ENCODE data around the gene WDR88.
A peak's percentile ranks its signal among the peaks of the same experiment; 100 is the strongest.
"Not testable (repeated sequence)": the region's sequence is repeated elsewhere in the genome, so short reads cannot be mapped to it uniquely, and the experiment has no call there.

Gene WDR88

DNA sequence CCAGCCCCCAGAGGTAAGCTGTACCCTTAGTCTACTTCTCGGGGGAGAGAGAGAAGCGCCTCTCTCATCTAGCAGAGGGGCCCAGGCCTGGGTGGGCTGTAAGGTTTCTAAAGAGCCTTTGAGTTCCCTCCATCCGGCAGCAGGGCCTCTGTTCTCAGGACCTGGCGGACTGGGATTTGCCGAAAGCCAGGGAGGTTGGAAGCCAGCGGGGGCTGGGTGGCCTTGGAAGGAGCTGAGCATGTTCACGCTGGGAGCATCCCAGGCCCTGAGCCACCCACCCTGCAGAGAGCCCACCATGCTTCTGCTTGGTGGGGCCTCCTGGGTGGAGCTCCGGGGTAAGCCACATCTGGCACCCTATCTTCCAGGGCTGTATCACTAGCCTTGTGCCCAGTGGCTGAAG, 86.0 kb downstream of the WDR88 start:
- DNase-seq (ENCODE audit: low read depth) = no peak
- TF ChIP-seq, protein P1, sequence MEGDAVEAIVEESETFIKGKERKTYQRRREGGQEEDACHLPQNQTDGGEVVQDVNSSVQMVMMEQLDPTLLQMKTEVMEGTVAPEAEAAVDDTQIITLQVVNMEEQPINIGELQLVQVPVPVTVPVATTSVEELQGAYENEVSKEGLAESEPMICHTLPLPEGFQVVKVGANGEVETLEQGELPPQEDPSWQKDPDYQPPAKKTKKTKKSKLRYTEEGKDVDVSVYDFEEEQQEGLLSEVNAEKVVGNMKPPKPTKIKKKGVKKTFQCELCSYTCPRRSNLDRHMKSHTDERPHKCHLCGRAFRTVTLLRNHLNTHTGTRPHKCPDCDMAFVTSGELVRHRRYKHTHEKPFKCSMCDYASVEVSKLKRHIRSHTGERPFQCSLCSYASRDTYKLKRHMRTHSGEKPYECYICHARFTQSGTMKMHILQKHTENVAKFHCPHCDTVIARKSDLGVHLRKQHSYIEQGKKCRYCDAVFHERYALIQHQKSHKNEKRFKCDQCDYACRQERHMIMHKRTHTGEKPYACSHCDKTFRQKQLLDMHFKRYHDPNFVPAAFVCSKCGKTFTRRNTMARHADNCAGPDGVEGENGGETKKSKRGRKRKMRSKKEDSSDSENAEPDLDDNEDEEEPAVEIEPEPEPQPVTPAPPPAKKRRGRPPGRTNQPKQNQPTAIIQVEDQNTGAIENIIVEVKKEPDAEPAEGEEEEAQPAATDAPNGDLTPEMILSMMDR (conservative IDR thresholded peaks at IDR 0.05; ENCODE audit: control insufficient read depth, insufficient read depth, low read depth, low read length) = no peak
- H3K4me3 ChIP-seq (ENCODE audit: control insufficient read depth, low read depth, low read length) = no peak overlapping the region

DNA sequence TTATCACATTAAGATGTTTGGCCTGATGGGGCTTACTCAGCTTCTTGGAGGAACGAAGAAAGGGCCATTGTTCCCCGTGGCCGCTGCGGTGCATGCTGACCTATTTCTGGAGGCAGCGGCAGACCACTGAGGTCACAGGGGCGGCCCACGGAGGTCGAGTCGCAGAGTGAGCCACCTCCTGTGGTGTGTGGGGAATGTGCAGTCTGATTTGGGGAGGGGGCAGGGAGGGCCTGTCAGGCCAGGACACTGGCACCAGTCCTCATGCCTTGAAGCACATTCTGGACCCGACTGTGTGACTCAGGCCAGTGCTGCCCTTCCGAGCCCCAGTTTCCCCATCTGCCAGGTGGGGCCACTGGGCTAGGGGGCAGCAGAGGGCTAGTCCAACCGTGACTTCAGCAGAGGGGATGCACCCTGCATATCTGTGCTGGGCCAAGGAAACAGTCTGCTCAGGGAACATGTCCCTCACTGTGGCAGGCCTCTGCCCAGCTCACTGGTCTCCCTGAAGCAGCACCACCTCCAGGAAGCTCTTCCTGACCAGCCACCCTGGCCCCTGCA, 87.4 kb downstream of the WDR88 start:
- TF ChIP-seq, protein P1 (conservative IDR thresholded peaks at IDR 0.05; ENCODE audit: control insufficient read depth, insufficient read depth, low read depth, low read length) = peak; percentile 10
- H3K4me3 ChIP-seq (ENCODE audit: control insufficient read depth, low read depth, low read length) = no peak overlapping the region
- no peak for DNase-seq (ENCODE audit: low read depth)

DNA sequence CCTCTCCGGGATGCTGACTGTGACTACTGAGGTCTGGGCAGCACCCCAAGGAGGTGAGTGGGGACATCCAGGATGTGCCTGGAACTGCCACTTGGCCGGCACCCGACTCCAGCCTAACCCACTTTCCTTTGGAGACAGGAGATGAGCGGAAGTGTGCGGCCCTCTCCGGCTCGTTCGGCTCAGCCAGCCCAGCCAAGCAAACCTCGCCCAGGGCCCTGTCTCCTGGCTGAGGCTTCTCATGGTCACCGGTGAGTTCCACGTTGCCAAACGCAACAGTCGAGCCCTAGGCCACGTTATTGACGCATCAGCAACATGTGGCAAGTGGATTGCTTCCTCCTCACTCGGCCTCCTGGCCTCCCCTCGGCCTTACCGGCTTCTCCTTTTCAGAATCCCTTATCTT, 88.2 kb downstream of the WDR88 start:
- no peak for DNase-seq (ENCODE audit: low read depth)
- TF ChIP-seq, protein P1 (conservative IDR thresholded peaks at IDR 0.05; ENCODE audit: control insufficient read depth, insufficient read depth, low read depth, low read length) = no peak
- no peak overlapping the region for H3K4me3 ChIP-seq (ENCODE audit: control insufficient read depth, low read depth, low read length)

DNA sequence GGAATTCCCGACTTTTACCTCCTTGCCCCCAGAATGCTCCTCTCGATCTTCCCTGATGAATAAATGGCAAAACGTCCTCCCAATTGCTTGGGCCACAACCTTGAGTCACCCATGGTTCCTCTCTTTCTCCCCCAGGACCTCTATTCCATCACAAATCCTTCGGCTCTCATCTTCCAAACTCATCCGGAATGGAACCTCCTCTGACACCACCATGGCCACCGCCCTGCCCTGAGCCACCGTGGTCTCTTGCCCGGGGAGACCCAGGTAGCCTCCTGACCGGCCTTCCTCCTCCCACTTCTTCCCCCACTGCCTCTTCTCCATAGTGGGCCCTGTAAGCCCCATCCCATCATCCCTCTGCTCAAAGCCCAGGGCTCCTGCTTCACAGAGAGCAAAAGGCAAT, 88.8 kb downstream of the WDR88 start:
- TF ChIP-seq, protein P1 (conservative IDR thresholded peaks at IDR 0.05; ENCODE audit: control insufficient read depth, insufficient read depth, low read depth, low read length) = no peak
- no peak overlapping the region for H3K4me3 ChIP-seq (ENCODE audit: control insufficient read depth, low read depth, low read length)
- DNase-seq (ENCODE audit: low read depth) = no peak

DNA sequence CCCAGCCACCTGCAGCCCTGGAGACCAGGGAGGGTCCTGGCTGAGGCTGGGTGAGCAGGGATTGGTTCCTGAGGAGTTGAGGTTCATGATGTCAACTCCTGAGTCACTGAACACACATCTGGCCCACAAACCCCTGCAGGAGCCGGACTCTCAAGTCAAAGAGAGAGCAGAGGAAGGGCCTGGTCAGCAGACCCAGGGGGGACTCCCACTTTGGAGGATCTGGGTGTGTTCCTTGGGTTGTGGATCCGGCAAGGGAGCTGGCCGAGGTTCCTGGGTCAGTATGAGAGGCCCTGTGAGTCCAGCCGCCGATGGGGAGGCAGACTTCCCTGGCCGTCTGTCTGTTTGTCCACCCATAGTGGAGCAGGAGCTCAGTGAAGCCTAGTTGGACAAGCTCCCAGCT, 89.7 kb downstream of the WDR88 start:
- DNase-seq (ENCODE audit: low read depth) = peak; percentile 25
- no peak overlapping the region for H3K4me3 ChIP-seq (ENCODE audit: control insufficient read depth, low read depth, low read length)
- TF ChIP-seq, protein P1 (conservative IDR thresholded peaks at IDR 0.05; ENCODE audit: control insufficient read depth, insufficient read depth, low read depth, low read length) = no peak

DNA sequence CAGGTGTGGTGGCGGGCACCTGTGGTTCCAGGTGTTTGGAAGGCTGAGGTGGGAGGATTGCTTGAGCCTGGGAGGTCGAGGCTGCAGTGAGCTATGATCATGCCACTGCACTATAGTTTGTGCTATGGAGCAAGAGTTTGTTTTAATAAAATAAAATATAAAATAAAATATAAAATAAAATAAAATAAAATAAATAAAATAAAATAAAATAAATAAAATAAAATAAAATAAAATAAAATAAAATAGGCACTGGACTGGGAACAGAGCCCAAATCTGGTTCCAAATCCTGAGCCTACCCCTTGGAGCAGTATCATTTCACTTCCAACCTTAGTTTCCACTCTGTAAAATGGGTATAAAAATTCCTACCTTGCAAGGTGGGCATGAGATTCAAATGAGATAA, 90.3 kb downstream of the WDR88 start:
- H3K4me3 ChIP-seq (ENCODE audit: control insufficient read depth, low read depth, low read length); DNase-seq (ENCODE audit: low read depth): not testable (repeated sequence)

DNA sequence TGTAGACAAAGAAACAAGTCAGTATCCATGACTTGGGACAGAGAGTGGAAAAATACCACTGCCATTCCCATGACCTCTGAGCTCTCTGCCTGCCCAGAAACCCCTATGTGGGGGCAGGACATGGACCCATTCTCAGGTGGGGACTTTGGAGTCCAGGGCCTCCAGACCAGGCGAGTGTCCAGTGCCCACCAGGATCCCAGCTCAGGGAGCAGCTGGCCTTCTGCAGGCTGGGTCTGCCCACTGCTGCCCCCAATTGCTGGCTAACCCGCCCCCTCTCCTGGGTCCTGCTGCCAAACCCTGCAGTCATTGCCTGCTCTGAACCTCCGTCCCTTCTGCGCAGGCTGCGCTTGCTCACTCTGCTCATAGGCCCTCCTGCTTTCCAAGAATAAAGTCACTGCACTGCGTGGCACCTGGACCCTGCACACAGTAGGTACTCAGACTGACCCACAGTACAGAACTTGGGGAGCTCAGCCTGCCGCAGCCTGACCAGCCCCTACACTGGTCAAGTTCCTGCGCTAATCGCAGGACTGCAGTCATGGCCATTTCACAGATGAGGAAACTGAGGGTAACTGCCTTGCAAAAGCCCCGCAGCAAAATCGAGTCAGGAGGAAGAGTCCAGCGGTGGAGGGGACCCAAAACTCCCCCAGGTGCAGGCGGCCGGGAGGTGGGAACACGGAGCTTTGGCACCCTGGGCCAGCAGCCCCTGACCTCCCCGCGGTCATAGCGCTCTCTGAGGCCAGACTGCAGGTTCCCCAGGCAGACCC, 93.0 kb downstream of the WDR88 start:
- TF ChIP-seq, protein P1 (conservative IDR thresholded peaks at IDR 0.05; ENCODE audit: control insufficient read depth, insufficient read depth, low read depth, low read length) = no peak
- H3K4me3 ChIP-seq (ENCODE audit: control insufficient read depth, low read depth, low read length) = no peak overlapping the region
- no peak for DNase-seq (ENCODE audit: low read depth)

All from fibroblast of mammary gland (primary cell).